Kidney tubule cell (primary cell): ENCODE results near the gene CHADL.

Experiments used
- DNase-seq: peaks from one replicate; pipeline ENCODE4 v3.0.0-alpha.2; 2018; ENCODE audit warnings: low spot score

Gene CHADL

DNA sequence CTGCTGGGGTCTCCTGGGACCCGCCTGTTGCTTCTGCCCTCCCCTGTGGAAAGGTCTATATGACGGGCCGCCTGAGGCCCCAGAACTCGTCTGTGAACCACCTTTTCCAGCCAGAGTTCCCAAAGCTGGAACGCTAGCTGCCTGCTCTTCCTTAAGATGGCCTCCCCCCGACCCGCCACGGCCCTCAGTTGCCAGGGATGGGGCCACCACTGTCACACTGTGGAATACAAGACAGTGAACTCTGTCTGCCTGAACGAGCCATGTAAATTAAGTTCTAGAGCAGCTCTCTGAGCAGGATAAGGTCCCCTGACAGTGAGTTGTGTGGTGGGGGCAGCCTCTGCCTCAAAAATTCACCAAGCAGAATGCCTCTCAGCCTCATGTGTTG, 10.3 kb downstream of the CHADL start:
- no peak for DNase-seq

DNA sequence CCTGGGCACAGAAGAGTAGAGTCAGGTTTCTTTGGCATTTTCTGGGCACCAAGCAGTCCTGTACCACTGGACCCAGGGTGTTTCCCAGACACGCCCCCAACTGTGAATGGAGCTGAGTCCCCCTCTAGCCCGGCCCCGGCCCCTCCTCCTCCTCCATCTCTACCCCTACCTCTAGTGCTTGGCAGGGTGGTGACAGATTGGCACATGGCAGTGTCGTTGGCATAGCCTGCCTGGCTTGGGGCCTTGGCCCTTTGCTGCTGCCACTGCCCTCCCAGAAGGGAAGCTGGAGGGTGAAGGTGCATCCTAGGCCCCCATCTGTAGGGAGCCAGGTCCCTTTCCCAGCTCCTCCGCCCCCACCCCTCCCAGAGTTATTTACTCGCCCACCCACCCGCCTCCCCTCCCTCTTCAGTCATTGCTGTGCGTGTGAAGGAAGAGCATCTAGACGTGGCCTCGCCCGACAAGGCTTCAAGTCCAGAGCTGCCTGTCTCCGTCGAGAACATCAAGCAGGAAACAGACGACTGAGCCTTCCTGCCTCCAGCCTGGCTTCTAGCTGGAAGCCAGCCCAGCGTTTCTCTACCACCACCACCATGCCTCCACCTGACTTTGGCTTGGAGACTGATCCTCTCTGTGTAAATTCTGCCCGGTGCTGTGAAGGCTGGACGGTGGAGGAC, 10.9 kb downstream of the CHADL start:
- DNase-seq, result no peak

DNA sequence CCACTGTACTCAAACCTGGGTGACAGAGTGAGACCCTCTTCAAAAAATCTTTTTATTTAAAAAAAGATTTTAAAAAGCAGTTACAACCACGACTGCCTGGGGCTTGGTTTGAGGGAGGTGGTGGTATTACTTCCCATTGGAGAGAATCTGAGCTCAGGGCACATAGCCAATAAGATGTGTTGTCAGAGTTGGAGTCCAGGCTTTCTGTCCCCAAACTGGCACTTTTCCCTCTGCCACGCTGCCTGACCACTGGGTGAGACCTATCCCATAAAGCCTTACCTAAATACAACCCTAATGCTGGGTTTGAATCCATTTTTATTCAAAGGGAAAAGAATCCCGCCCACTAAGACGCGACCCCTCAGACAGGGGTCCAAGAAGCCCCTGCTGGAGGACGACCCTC, 11.5 kb downstream of the CHADL start:
- DNase-seq, result no peak

DNA sequence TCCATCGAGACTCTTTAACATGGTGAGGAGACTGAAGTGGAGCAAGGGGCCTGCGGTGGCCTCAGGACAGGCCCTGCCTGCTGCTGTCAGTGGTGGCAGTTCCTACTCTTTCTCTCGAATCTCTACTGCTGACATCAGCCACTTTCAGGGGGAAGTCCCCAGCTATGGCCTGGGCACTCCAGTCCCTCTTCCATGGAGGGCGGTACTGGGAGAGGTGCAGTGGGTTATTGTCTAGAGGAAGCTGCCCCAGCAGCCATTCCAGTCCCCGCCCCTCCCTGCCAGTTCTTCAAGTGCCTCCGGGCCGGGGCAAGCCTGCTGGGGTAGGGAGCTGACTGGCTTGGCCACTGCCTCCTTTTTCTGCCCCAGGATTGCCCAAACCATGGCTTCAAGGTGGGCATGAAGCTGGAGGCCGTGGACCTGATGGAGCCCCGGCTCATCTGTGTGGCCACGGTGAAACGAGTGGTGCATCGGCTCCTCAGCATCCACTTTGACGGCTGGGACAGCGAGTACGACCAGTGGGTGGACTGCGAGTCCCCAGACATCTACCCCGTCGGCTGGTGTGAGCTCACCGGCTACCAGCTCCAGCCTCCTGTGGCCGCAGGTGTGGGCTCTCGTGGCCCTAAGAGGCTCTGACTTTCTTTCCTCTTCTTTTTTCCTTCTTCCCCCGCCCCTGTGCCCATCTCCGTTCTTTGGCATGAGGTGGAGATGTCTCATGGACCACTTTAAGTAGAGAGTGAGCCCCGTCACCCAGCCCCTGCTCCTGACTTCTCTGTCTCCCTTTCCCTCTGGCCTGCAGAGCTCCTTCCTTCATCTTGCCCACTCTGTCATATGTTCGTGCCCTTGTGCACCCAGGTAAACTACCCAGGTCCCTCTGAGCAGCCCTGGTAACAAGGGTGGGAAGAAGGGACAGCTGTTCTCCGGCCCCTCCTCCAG, 13.7 kb downstream of the CHADL start:
- DNase-seq, result no peak

DNA sequence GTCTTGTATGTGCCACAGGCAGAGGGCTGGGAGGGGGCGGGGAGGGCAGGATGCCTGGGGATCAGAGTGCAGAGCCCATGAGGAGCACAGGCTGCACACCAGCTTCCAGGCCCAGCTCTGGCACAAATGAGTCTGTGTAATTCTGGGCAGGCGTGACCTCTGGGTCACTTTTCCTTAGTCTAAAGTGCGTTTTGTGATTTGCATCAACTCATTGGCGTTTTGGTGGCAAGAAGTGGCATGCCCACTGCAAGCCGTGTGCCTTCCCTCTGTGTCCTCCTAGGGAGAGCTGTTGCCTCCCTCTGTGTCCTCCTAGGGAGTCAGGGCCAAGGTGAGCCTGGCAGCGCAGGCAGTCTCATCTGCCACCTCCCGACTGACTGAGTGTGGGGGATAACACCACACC, 17.2 kb downstream of the CHADL start:
- DNase-seq, result no peak

DNA sequence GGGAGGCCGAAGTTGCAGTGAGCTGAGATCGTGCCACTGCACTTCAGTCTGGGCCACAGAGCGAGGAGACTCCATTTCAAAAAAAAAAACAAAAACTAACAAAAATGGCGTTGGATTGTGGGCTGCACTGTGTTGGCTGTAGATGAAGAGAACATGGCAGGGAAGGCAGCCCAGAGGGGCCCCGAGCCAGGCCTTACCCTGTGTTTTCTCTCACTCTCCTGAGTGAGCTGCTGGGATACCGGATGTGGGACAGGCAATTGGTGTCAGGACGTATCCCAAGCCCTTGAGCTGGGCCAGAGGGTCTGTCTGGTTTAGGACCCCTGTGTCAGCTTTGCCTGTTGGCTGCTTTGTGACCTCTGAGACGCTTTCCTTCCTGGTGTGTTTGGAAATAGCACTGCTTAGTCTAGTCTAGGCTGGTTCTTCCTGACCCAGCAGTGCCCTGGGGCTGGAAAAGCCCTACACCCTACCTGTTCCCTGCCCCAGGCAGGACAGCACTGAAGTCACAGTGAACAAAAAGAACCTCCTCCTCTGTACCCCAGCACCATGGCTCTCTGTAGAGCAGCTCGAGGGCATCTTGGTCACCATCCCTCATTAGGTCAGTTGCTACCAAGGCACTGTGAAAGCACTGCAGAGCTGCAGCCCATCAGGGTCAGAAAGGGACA, 17.8 kb downstream of the CHADL start:
- DNase-seq, result no peak

DNA sequence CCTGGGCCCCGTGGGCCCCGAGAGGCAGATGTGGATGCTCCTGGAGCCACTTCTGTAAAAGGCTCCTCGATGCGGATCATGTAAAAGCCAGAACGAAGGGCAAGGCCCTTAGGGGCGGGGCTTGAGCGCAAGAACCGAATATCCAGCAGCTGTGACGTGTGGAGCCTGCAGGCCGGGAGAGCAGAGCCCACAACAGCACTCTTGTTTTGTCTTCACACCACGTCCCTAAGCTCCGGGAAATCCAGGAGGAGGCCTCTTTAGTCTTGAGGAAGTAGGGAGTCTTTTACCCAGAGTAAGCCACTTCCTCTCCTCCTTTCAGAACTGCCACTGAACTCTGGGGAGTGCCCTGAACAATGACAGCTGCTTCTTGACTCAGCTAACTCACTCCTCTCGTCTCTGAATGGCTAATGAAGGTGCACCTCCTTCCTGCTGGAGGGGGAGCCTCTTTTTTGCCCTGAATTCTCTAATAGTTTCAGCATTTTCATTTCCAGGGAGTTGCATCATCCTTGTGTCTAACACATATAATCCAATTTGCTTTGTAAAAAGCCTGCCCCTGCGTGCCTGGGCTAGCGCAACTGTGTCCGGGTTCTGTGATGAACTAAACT, 23.1 kb downstream of the CHADL start:
- peak; percentile 22 for DNase-seq

DNA sequence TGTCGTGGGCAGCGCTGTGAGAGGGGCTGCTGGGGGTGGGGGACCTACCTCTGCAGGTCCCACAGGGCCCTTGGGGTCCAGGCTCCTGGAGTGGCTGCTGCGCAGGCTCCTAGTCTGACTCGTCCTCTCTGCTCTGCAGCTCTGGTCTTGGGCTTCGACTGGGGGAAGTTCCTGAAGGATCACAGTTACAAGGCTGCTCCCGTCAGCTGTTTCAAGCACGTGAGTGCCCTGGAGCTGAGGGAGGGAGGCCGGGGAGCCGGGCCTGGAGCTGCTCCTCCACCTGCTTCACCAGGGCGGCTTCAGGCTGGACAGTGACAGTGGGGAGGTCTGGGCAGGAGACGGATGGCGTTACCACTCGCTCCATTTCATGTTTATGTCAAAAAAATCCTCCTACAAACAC, 23.7 kb downstream of the CHADL start:
- no peak for DNase-seq

DNA sequence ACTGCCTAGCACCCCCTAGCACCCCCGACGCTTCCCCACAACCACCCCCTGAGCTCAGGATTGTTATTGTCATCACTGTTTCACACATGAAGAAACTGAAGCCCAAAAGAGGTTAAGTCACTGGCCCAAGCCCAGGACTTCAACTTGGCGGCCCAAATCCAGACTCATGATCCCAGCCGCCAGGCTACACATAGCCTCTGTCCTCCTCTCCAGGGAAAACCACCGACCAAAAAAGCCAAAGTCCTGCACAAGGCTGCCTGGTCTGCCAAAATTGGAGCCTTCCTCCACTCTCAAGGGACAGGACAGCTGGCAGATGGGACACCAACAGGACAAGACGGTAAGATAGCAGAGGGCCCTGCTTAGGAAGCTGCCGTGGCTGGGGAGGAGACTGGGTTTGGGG, 24.8 kb downstream of the CHADL start:
- no peak for DNase-seq

DNA sequence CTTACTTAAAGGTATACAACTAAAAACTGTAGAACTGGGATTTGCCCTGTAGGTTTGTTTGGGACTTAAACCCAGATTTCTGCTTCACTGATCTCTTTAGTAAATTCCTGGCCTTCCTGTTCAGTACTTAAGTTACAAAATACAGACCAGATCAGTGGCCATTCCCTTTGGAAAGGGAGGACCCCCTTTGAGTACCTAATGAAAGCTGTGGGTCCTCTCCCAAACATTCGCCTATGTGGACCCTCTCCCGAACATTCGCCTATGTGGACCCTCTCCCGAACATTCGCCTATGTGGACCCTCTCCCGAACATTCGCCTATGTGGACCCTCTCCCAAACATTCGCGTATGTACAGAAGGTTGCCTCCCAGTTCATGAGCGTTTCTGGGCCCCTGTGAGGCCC, 25.3 kb downstream of the CHADL start:
- no peak for DNase-seq

DNA sequence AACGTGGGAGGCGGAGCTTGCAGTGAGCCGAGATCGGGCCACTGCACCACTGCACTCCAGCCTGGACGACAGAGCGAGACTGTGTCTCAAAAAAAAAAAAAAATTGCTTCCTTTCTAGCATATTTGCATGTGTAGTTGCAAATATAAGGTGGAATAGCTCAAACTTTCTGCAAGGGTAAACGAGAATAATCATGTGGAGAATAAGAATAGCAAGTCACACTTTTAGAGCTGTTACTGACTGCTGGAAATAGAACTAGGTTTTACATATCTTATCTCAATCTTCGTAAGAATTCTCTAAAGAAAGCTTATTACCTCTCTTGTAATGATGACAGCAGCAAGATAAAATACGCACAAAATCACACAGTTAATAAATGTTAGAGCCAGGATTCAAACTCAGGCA, 34.0 kb downstream of the CHADL start:
- no peak for DNase-seq

DNA sequence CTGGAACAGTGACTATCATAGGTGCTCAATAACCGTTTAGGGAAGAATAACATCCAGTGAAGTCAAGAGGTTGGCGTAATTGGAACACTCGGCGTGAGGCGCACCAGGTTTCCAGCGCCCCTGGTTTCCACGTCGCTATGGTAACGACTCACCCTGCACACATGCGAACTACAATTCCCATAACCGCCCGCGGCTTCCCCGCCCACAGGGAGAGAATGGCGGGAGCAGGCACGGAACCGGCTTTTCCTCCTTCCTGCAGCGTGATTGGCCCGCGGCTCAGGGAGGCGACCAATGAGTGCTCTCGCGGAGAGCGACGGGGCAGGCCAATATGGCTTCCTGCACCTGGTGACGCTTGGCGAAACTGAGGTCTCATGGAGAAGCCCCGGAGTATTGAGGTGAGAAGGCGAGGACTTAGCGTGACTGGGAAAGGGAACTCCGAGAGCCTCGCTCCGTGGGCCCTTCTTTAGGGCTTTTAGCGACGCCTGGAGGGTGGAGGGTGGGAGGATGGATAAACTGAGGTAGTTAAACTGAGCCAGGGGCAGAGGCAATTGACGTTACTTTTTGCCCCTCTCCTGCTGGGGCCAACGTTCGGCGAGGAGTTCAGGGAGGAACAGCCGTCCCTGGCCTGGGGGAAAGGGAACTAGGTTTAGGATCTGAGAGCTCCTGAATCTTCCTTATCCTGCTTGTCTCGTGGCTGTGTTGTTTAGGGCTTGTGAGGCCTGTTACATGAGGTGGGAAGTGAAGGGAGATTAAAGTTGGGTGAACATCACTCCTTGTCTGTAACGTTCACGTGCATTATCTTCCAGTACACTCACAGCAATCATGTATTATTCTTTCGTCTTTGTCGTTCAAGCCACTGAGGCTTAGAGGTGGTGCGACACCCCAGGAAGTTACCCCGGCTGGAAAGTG, 35.5 kb downstream of the CHADL start, which contains the start of gene L3MBTL2:
TSS of gene L3MBTL2 (plus strand) at position 321 of the 909 bp plus-strand sequence. CDS start at position 372, 51 bp downstream.
- DNase-seq, result peak; percentile 96

DNA sequence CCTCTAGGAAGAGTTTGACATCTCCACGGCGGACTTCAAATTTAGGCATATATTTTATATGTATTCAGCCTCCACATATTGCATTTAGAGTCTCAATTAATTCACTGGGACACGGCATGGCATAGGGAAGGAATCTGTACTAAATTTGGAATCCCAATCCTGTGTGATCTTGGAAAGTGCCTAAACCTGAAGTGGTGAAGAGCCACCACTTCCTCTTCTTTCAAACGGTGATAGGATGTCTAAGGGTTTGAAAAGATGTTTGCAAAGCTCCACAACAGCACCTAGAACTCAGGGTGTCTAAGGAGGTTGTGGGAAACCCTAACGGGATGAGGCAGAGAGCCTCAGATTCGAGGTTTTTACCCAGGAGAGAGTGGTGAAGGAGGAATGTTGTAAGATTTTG, 36.7 kb downstream of the CHADL start:
- DNase-seq, result no peak

DNA sequence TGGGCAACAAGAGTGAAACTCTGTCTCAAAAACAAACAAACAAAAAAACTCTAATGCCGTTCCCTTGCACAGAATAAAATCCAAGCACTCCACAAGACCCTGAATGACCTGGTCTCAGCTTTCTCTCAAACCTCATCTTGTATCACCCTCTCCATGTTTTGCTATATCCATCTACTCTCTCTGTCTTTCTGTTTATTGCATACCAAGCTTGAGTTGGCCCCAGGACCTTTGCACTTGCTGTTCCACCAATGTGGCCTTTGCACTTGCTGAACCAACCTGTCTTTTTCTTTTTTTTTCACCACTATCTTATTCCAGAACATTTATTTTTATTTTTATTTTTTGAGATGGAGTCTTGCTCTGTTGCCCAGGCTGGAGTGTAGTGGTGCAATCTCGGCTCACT, 37.6 kb downstream of the CHADL start:
- no peak for DNase-seq

DNA sequence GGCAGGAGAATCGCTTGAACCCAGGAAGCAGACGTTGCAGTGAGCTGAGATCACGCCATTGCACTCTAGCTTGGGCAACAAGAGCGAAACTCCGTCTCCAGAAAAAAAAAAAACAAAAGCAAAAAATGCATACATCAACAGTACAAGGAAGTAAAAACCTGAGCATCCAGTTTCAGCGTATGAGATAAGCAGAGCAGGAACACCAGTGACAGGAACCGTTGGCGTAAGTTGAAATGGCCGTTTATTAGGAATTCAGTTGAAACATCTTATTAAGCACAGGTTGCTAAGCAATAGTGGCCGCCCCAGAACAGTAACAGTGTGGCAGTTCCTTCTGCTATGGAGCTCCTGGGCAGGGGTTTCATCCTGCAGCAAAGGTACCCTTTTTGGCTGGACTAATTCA, 39.6 kb downstream of the CHADL start:
- no peak for DNase-seq

DNA sequence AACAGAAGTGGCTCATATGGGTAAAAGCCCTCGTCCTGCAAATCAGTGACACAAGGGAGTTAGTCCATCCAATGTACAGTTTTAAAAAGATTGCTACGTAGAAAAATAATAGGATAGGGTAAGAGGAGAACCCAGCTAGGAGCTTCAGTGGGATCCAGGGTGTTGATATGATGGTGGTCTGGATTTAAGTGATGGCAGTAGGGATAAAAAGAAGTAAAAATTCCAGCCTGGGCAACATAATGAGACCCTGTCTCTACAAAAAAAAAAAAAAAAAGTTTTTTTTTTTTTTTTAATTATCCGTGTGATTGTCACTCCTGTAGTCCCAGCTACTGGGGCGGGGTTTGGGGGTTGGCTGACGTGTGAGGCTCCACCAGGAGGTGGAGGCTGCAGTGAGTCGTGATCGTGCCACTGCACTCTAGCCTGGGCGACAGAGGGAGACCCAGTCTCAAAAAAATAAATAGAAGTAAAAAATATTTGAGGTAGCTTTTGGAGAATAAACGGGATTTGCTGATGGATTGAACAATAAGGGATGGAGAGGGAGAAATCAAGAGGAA, 42.6 kb downstream of the CHADL start:
- peak; percentile 30 for DNase-seq

DNA sequence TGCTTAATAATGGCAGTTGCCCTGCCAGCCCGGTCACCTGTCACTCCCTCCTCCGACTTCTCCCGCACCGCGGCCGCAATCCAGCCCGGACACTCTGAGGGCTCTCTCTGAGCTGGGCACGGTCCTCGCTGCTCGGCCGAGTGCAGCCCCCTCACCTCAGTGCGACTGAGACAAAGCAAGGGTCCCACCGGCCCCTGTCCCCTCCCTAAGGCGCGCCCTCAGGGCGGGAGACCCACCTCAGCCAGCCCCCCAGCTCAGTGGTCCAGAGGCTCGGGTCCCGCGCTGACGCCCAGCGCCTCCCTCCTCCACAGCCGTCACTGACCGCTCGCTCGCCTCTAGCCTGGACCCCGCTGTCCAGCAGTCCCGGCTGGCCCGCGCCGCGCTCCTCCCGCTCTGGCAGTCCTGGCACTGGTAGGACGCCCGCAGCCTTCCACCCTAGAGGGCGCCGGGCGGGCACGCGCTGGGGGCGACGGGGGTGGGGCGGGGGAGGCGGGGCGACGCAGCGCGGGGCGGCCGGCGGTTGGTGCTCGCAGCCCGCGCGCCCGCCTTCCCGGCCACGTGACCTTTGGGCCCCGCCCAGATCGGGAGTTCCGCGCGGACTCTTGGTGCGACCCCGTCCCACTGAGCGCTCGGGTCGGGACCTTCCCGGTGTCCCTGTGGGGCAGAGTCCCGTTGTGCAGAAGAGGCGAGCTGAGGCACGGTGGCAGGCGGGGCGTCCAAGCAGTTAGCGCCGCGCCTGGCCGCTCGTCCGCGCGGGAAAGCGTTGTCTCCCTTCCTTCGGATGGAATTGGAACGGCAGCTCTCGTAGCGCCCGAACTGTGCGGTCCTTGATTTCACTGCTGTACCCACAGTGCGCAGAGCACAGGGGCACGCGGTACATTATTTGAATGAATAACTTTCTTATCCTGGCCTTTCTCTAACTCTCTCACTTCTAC, 43.4 kb downstream of the CHADL start:
- DNase-seq, result peak; percentile 73

DNA sequence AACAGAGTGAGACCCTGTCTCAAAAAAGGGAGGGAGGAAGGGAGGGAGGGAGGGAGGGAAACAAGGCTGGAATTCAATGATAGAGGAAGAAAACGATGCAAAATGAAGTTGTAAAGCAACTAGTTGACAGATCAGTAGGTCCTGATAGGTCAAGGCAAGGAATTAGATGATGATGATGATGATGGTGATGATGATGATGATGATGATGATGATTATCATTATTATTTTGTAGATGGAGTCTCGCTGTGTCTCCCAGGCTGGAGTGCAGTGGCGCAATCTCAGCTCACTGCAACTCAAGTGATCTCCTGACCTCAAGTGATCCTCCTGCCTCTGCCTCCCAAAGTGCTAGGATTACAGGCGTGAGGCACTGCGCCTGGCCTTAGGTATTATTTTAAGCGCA, 46.9 kb downstream of the CHADL start:
- no peak for DNase-seq

DNA sequence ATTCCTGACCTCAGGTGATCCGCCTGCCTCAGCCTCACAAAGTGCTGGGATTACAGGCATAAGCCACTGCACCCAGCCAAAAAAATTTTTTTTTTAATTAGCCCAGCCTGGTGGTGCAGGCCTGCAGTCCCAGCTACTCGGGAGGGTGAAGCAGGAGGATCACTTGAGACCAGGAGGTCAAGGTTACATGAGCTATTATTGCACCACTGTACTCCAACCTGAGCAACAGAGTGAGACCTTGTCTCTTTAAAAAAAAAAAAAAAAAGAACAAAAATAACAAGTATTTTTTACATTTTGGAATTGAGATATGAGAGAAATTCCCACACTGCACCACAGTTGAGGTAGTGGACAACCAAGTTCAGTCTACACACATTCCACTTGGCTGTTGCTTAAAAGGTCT, 49.3 kb downstream of the CHADL start:
- DNase-seq, result no peak

DNA sequence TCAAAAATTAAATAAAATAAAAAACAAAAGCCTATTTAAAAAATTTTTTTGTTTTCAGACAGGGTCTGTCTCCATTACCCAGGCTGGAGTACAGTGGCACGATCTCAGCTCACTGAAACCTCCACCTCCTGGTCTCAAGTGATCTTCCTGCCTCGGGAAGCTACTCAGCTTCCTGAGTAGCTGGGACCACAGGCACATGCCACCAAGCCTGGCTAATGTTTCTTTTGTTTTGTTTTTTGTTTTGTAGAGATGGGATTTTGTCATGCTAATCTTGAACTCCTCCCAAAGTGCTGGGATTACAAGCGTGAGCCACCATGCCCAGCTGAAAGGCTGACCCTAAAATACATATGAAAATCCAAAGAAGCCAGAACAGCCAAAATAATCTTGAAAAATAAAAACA, 56.1 kb downstream of the CHADL start:
- no peak for DNase-seq
